DMS153 treated with DMSO at 0.1 percent for 48 hours (cell line): ENCODE data around the gene TIPRL.
"Not testable (repeated sequence)": the region's sequence is repeated elsewhere in the genome, so short reads cannot be mapped to it uniquely, and the experiment has no call there.

Experiments used
- DNase-seq: peaks from one replicate; lab custom pipeline; 2025; ENCODE audit not compliant: unreplicated experiment; lab: John Stamatoyannopoulos, UW

TIPRL gene

DNA sequence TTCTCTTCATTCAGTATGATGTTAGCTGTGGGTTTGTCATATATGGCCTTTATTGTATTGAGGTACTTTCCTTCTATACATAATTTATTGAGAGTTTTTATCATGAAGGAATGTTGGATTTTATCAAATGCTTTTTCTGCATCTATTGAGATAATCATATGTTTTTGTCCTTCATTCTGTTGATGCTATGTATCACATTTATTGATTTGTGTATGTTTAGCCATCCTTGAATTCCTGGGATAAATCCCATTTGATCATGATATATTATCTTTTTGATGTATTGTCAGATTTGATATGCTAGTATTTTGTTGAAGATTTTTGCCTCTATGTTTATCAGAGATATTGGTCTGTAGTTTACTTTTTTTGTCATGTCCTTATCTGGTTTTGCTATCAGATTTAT, 21.1 kb upstream of the TIPRL start:
- DNase-seq = no peak

DNA sequence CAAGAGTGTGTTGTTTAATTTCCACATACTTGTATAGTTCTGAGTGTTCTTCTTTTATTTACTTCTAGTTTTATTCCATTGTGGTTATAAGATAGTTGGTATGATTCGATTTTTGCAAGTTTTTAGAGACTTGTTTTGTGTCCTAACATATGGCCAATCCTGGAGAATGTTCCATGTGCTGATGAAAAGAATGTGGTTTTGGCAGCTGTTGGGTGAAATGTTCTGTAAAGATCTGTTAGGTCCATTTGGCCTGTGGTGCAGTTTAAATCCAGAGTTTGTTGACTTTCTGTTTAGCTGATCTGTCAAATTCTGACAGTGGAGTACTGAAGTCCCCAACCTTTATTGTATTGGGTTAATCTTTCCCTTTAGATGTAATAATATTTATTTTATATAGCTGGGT, 19.5 kb upstream of the TIPRL start:
- no peak for DNase-seq

DNA sequence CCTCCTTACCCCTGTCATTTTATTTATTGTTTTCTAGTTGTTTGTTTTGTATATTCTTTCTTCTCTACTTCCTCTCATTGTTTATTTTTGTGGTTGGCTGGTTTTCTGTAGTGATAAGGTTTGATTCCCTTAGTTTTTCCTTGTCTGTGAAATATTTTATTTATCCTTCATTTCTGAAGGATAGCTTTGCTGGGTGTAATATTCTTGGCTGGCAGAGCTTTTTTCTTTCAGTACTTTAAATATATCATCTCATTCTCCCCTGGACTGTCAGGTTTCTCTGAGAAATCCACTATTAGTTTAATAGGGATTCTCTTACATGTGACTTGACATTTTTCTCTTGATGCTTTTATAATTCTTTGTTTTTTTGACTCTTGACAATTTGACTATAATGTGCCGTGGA, 18.8 kb upstream of the TIPRL start:
- no peak for DNase-seq

DNA sequence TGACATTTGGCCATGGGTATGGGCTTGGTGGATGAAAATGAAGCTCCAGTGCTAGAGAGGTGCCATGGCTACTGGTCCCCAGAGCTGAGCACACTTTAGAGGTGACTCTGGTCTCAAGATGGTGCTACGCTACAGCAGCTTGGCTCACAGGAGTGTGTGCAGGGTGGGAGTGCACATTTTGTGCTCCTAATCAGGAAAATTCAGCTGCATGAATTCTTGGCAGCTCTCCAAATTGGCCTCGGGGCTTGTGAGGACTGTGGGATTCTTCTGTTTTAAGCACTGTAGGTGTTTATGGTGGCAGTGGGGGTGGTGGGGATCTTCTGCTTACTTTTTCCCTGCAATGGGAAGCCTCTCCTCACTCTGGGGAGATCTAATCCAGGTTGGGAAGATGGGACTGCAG, 17.3 kb upstream of the TIPRL start:
- DNase-seq = no peak

DNA sequence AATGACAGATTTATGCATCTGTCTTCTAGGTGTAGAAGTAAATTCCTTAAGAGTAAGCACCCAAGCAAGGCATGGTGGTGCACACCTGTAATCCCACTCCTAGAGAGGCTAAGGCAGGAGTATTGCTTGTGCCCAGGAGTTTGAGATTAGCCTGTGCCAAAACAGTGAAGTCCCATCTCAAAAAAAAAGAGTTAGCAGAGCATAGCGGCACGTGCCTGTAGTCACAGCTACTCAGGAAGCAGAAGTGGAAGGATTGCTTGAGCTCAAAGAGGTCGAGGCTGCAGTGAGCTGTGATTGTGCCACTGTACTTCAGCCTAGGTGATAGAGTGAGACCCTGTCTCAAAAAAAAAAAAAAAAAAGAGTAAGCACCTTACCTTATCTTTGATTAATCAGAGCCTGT, 15.1 kb upstream of the TIPRL start:
- no peak for DNase-seq

DNA sequence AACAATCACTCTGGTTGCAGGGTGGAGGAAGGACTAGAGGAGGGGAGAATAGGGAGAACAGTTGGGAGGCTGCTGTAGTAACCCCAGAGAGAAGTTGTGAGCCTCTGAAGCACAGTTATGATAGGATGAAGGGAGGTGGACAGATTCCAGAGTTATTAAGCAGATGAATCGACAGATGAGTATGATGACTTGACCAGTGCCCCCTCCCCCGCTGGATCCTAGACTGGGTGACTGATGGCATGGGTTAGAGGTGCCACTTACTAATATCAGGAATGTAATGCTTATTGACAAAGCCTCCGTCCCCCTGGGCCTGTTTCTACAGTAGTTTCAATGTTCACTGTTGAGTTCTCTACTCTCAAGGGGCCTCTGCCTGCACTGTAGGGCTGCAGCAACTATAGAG, 14.0 kb upstream of the TIPRL start:
- DNase-seq = no peak

DNA sequence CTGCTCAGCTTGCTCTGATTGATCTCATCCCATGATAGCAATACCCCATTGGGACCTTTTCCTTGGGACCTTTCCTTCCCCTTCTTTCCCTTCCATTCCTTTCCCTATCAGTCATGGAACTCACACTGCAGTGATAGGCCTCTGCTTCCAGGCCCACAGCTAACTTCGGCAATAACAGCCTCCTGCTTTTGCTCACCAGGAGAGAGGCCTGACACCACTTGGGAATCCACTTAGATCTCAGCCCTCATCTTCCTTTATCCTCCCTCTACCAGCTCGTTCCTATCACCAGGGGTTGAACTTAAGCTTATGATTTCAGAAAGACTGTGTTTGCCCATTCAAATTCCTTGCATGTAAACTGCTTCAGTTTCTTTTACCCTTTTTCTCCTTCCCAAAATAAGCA, 11.0 kb upstream of the TIPRL start:
- DNase-seq = no peak

DNA sequence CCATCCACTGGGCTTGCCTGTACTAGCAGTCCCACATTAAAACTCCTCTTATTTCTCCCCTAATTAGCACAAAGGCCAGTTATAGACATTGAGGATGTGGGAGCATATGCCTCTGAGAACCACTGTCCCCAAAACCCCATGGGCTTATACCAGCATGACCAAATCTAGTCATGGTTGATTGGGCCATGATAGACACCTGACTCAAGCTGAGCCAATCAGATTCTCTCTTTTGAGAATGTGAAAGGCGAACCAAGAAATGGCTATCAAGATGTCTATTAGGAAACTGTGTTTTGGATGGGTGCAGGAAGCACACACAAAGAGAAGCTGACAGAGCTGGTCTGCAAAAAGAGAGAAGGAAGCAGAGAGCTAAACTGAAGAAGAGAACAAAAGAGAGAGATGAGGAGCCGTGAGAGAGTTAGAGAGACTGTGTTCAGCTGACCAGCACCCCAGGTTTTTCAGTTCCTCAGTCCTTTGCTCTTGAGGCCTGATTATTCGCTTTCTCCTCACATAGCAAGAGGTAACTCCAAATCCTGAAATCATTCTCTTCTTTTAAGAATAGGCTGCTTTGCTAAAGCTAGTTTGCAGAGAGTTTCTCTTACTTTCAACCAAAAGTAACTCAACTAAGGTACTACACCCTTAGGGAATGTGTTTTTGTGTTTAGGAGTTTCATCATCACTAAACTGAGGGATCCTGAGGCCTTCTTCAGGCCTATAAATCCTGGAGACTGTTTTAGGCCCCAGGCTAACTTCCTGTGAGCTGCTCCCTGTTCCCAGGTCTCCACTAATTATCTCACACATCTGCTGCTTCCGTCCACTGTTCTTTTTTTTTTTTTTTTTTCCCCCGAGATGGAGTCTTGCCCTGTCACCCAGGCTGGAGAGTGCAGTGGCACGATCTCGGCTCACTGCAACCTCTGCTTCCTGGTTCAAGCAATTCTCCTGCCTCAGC, 7.9 kb upstream of the TIPRL start:
- DNase-seq = no peak

DNA sequence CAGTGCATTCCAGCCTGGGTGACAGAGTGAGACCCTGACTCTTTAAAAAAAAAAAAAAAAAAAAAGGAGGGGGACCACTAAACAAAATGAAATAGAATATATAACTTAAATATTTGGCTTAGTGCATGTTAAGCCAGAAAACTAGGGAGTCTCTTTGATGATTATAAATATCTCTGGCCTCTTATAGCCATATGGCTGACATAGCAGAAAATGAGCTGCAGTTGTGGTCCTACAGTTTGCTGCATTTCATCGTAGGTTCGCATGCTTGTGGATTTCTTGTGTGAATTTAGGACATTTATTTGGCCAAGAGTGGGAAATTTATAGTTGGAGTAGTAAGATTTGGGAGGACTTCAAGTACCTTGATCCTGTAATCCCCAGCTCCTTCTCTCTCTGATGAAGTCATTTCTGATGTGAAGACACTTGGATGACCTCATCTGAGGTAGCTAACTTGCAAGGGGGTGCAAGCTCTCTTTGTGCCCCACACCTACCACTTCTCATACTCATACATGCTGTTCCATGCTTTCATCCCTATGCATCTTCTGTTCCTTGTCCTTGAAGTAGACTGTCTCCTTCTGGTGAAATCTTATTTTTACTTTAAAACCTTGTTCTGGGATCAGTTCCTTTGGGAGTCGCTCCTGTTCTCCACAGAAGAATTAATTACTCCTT, 6.4 kb upstream of the TIPRL start:
- DNase-seq = no peak

DNA sequence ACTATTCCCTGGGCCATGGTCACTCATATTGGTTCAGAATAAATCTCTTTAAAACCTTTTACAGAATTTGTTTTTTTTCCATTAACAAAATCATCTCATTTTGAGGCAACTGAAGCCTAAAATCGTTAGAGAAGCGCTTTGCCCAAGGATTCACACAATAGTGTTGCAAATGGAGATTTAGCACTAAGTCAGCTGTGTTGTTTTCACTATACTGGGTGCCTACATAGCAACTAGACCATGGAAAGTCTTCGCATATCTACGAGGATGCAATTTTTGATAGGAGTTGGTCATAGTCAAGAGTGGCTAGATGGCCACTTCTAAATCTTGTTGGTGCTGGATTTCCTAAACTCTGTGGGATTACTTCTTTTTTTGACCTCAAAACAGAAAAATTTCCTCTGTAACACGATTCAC, 530 bp upstream of the TIPRL start:
- DNase-seq = no peak

DNA sequence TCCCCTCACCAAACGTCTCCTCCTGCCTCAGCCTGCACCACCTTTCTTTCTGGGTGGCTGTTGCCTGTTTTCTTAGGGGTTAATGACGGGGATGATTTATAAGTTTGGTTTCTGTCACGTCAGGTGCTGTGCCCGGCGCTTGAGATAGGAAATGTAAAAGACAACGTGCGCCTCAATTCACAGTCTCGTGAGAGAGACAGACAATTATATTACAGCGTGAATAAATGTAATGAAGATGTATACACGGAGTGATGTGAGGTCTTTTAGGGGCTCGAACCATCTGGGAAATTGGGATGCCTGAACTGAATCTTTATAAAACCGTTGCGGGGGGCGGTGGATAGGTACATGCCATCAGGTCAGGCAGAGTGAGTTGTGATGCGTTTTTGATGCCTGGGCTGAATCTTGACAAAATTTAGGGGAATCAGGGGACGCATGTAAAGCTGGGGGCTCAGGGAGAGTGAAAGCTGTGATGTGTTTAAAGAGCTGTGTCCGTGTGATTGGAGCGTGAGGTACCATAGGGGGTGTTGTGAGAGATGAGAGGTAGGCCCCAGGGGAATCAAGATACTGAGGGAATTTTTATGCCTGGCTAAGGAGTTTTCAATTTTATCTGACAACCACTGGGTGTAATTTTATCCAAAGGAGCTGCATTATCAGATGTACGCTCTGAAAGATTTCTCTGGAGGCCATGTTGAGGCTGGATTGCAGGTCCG, 831 bp downstream of the TIPRL start:
- DNase-seq = peak; percentile 50

DNA sequence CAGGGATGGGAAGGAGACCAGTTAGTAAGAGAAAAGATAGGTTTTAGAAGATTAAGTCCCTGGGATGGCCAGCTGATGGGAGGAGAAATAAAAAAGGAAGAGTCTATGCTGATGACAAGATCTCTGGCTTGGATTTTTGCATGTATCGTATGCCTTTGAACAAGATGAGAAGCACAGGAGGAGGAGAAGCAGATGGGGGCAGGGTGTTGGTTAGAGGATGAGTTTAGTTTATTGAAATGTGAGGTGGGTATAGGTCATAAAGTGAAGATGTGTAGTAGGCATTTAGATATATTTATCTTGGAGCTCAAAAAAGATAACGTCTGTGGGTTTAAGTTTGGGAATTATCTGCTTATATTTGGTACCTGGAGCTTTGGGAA, 1.4 kb downstream of the TIPRL start:
- no peak for DNase-seq

DNA sequence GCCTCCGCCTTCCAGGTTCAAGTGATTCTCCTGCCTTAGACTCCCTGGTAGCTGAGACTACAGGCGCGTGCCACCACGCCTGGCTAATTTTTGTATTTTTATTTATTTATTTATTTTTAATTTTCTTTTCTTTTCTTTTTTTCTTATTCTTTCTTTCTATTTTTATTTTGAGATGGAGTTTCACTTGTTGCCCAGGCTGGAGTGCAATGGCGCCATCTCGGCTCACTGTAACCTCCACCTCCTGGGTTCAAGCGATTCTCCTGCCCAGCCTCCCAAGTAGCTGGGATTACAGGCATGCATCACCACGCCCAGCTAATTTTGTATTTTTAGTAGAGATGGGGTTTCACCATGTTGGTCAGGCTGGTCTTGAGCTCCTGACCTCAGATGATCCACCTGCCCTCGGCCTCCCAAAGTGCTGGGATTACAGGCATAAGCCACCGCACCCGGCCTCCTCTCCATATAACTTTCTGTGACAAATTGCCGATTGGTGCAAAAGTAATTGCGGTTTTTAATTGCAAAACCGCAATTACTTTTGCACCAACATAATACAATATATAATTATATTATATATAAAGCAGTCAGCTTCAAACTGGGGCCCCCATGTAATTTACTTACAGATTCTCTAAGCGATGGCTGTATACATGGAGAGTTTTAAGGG, 2.4 kb downstream of the TIPRL start:
- DNase-seq = not testable (repeated sequence)

DNA sequence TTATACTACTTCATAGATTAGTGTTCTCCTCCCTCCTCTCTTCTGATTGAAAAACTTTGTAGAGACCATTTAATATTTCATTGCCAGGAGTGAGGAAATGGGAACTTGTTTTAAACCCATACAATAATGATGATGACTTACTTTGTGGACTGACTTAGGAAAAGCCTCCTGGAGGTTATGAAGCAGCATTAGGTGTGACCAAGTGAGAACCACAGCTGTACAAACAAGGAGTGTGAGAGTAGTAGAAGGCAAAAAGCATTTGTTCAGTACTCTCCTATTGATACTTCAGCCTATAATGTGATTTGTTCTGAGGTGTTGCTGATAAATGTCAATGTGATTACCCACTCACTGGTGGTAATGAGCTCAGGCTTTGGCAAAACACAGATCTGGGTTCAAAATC, 8.4 kb downstream of the TIPRL start:
- no peak for DNase-seq

DNA sequence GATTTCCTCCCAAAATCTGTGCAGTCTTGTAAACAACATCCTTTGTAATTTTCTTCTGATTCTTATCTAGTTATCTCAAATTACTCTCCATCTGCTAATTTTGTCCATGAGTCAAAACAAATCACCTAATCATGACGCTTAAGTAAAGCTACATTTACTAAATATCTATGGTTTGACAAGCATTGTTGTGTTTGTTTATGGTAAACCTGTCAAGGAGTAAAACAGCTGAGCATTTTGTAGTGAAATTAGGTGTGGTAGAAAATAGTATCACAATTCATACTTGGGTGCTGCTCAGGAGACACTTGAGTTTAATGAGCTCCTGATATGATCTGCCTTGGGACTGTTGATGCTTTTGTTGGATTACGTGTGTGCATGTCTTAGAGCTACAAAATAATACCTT, 11.6 kb downstream of the TIPRL start:
- no peak for DNase-seq

DNA sequence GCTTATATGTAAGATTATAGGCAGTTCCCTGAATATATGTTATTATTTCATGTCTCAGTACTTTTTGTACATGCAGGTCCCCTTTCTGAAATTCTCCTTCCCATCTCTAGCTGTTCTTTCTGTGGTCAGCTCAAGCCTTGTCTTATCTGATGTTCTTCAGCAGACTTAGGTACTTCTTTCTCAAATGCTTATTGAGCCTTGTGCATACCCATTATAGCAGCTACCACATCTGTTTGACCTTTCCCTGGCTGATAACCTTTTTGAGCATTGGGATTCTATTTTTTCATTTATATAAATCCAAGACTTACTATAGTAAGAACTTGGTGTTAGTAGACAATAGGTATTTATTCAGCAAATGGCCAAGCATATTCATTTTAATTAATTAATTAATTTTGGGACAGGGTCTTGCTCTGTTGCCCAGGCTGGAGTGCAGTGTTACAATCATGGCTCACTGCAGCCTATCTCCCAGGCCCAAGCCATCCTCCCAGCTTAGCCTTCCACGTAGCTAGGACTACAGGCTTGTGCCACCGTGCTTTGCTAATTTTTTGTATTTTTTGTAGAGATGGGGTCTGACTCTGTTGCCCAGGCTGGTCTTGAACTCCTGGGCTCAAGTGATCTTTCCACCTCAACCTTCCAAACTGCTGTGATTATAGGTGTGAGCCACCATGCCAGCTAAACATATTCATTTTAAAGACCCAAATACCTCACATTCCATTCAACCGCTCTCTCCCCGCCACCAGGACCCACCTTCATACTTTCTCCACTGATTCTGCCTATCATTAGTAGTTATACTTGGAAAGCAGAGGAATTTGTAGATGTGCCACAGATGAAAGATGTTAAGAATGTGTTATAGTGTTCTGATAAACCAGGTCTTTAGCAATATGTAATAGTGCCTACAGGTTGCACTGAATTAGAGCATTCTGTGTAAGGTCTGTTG, 16.7 kb downstream of the TIPRL start:
- DNase-seq = no peak

DNA sequence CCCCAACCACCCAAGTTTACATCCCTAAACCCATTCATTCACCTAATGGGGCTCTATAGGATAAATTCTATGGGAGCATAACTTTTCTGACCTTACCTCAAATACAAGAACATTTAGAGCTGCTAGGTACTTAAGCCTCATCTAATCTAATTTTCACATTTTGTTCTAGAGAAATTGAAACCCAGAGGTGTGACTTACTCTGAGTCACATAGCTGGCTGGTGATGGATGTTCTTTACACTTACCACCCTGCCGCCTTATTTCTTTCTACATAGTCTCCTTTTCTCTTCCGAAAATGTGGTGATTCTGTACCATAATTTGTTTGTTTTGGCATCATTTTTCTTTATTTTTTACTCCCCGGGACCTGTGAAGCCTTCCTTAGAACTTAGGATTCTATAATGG, 20.3 kb downstream of the TIPRL start:
- no peak for DNase-seq

DNA sequence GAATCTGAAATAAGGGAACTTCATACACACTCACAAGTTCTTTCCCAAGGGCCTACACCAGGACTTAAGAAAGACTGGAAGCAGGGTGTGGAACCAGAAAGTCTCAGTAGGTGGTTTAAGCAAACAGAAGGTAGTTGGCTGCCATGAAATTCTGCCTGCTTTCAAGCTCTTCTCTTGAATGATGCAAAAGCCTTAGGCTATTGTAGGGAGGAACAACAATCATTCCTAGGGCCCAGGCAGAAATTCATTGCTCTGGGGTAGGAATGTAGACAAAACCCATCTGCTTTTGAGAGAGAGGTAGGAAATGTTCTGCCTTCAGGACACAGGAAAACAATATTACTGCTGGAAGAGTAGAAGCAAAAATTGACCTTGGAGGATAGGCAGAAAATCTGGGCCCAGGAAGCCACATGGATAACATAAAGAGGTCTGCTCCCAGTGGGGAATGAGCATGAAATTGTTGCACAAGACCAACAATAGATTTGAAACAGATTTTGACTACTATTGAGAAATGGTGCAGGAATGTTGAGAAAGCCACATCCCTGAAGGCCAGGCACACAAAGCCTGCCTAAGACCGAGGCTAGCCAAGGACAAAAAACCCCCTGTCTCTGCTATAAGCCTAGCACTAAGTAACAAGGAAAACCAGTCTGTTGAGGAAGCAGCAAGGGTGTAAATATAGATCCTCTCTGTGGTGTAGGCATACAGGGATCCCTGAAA, 24.3 kb downstream of the TIPRL start:
- DNase-seq = no peak

DNA sequence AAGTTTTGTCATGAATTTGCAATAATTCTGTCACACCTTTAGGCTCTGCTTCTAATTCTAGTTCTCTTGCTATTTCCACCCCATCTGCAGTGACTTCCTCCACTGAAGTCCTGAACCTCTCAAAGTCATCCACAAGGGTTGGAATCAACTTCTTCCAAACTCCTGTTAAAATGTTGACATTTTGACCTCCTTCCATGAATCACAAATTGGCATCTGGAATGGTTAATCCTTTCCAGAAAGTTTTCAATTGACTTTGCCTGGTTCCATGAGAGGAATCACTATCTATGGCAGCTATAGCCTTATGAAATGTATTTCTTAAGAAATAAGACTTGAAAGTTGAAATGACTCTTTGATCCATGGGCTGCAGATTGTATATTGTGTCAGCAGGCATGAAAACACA, 27.3 kb downstream of the TIPRL start:
- DNase-seq = no peak

DNA sequence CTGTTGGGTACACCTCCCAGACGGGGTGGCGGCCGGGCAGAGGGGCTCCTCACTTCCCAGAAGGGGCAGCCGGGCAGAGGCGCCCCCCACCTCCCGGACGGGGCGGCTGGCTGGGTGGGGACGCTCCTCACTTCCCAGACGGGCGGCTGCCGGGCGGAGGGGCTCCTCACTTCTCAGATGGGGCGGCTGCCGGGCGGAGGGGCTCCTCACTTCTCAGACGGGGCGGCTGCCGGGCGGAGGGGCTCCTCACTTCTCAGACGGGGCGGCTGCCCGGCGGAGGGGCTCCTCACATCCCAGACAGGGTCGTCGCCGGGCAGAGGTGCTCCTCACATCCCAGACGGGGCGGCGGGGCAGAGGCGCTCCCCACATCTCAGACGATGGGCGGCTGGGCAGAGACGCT, 28.9 kb downstream of the TIPRL start:
- not testable (repeated sequence) for DNase-seq
